Vagina (tissue), 2 donors: ENCODE results near the gene PPP1CC. TPM values are rescaled to one million over a fixed set of nuclear protein-coding genes. Genes with fewer than 3 reads are reported as not detected.

Source experiments
- DNase-seq, 2 donors: peaks; one replicate each; pipeline ENCODE4 v3.0.0-alpha.2; 2017; ENCODE audit errors: extremely low spot score in 2 of 2
- H3K27ac ChIP-seq: fragments of 200-600 bp; sonication (generic); one replicate; pipeline ENCODE4 v1.5.1; 2019
- H3K27me3 ChIP-seq: fragments of 200-600 bp; sonication (generic); one replicate; pipeline ENCODE4 v1.5.1; 2019
- H3K36me3 ChIP-seq, 2 donors: fragments of 200-600 bp; sonication (generic); one replicate each; pipeline ENCODE4 v1.5.1; 2017 to 2019
- H3K4me1 ChIP-seq: fragments of 200-600 bp; sonication (generic); one replicate; pipeline ENCODE4 v1.5.1; 2019
- H3K4me3 ChIP-seq, 2 donors: fragments of 200-600 bp; sonication (generic); 1 replicate in 1 of 2; 2 replicates in 1 of 2; pipeline ENCODE4 v1.5.1; 2016 to 2019
- H3K9me3 ChIP-seq: fragments of 200-600 bp; sonication (generic); one replicate; pipeline ENCODE4 v1.5.1; 2019
- POLR2A ChIP-seq, 2 donors: fragments of 450-650 bp; IDR thresholded peaks; one replicate each; pipeline ENCODE4 v1.6.1; 2017; ENCODE audit warnings: antibody characterized with exemption in 2 of 2, mild to moderate bottlenecking in 2 of 2, moderate library complexity in 2 of 2
- POLR2AphosphoS5 ChIP-seq, 2 donors: sonication (generic); formaldehyde crosslinking; IDR thresholded peaks; one replicate each; pipeline ENCODE4 v1.9.0; 2017; ENCODE audit warnings: antibody characterized with exemption in 2 of 2, mild to moderate bottlenecking in 2 of 2, low read depth in 1 of 2; ENCODE audit not compliant: insufficient read depth in 1 of 2
- intact Hi-C: fragments of 100-400 bp; cut with DNase I; formaldehyde crosslinking; loops from one replicate; pipeline ENCODE4 v1.15.1; 2023
- total RNA-seq: library from RNA; depleted of rRNA; stranded (reverse); fragments of >200 nt; gene quantifications from one replicate; pipeline ENCODE4 v1.2.3, GENCODE V29; 2016
- TF ChIP-seq, protein P1 (sequence below), 3 experiments: fragments of 450-650 bp in 2 of 3; fragments of 200-600 bp in 1 of 3; sonication (generic) in 1 of 3; IDR thresholded peaks; one replicate each; pipeline ENCODE4 v1.5.1; 2017 to 2019; ENCODE audit warnings: antibody characterized with exemption in 3 of 3, mild to moderate bottlenecking in 2 of 3, moderate library complexity in 2 of 3

PPP1CC gene
- total RNA-seq, 1 donor from 2014 or later: 87.9 TPM

DNA sequence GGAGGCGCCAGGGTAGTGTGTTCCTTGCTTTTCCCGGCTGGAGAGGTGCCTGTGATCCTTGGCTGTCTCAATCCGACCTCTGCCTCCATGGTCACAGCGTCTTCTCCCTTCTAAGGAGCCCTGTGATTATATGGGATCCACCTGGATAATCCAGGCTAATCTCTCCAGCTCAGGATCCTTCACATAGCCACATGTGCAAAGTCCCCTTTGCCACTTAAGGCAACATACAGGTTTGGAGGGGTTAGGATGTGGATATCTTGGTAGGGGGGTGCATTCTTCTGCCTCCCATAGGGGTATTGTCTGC lies 52.6 kb downstream of the PPP1CC start:
- H3K4me1 ChIP-seq: peaks cover 26% of the 10 kb centered on the region
- intact Hi-C loops: loop anchor here (10.0 kb wide), 1 partner anchor 75 kb away; the partner anchor contains the start of gene TCTN1
- H3K27me3 ChIP-seq: no peaks in the 10 kb centered on the region
- no peak overlapping the region for H3K4me3 ChIP-seq
- DNase-seq: no peak
- H3K27ac ChIP-seq: peak overlapping the region; percentile 85
- H3K9me3 ChIP-seq: no peaks in the 10 kb centered on the region
- no peak for TF ChIP-seq POLR2A (IDR thresholded peaks at IDR 0.05)
- no peak for TF ChIP-seq POLR2AphosphoS5 (IDR thresholded peaks at IDR 0.05; ENCODE audit: insufficient read depth in 1 of 2, low read depth in 1 of 2)
- TF ChIP-seq, protein P1, sequence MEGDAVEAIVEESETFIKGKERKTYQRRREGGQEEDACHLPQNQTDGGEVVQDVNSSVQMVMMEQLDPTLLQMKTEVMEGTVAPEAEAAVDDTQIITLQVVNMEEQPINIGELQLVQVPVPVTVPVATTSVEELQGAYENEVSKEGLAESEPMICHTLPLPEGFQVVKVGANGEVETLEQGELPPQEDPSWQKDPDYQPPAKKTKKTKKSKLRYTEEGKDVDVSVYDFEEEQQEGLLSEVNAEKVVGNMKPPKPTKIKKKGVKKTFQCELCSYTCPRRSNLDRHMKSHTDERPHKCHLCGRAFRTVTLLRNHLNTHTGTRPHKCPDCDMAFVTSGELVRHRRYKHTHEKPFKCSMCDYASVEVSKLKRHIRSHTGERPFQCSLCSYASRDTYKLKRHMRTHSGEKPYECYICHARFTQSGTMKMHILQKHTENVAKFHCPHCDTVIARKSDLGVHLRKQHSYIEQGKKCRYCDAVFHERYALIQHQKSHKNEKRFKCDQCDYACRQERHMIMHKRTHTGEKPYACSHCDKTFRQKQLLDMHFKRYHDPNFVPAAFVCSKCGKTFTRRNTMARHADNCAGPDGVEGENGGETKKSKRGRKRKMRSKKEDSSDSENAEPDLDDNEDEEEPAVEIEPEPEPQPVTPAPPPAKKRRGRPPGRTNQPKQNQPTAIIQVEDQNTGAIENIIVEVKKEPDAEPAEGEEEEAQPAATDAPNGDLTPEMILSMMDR (IDR thresholded peaks at IDR 0.05): no peak
- no peaks in the 10 kb centered on the region for H3K36me3 ChIP-seq

GRCh38 chr12:110689281-110690126 lies 53.2 kb downstream of the PPP1CC start:
- Histone ChIP-seq H3K27ac (peak overlapping the region; percentile 85), H3K27me3 (no peaks in the 10 kb centered on the region), H3K4me1 (peaks cover 26% of the 10 kb centered on the region), H3K36me3 (no peaks in the 10 kb centered on the region), H3K9me3 (no peaks in the 10 kb centered on the region), H3K4me3 (peak overlapping the region; percentile 67 to 72)
- no peak for DNase-seq
- intact Hi-C loops: loop anchor here (10.0 kb wide), 1 partner anchor 75 kb away; the partner anchor contains the start of gene TCTN1
- TF ChIP-seq, protein P1 (IDR thresholded peaks at IDR 0.05): no peak
- TF ChIP-seq POLR2AphosphoS5 (IDR thresholded peaks at IDR 0.05; ENCODE audit: insufficient read depth in 1 of 2, low read depth in 1 of 2): peak in 1 of 2 donors; percentile 73

DNA sequence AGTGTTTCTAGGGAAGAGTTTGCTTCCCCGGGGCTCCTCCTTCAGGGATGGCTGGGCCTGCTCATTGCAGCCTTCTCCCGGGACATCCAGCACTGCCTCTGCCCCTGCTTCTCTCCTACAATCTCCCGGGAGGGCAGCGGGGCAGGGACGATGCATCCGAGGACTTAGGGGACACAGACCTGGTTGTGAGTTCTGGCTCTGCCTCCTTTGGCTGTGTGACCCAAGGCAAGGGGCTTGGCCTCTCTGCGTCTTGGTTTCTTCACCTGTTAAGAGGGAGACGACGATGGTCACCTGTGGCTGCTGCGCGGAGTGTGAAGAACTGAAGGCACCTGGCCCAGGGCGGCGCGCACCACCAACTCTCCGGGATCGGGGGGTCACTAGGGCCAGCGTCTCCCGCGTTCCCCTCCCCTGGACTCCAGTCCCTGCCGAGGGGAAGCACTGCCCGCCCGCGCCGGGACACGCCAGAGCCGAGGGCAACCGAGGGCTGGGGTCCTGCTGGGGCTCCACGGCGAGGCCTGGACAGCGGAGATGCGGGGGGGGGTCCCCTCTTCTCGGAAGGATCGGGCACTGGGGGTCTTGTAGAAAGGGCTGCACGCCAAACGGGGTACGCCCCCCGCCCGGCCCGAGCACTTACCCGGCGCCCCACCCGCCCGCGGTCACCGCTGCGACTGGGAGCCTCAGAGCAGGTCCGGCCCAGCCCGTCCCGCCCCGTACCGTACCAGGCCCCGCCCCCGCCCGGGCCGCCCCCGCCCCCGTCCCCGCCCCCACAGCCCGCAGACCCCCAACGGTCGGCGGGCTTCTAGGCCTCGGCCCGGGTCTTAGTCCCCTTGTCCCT lies 54.0 kb downstream of the PPP1CC start, which contains the start of gene HVCN1:
TSS of gene HVCN1 (minus strand) at position 670 of the 835 bp plus-strand sequence. CDS start 5,870 bp downstream, outside the sequence.
- no peak for DNase-seq
- H3K4me1 ChIP-seq: peaks cover 26% of the 10 kb centered on the region
- no peaks in the 10 kb centered on the region for H3K9me3 ChIP-seq
- no peaks in the 10 kb centered on the region for H3K36me3 ChIP-seq
- peak within 1 kb of the TSS; percentile 67 to 72 for H3K4me3 ChIP-seq
- no peaks in the 10 kb centered on the region for H3K27me3 ChIP-seq
- peak within 1 kb of the TSS; percentile 85 for H3K27ac ChIP-seq
- intact Hi-C loops: no loop called here
- no peak for TF ChIP-seq POLR2A (IDR thresholded peaks at IDR 0.05)
- TF ChIP-seq, protein P1 (IDR thresholded peaks at IDR 0.05): no peak
- TF ChIP-seq POLR2AphosphoS5 (IDR thresholded peaks at IDR 0.05; ENCODE audit: insufficient read depth in 1 of 2, low read depth in 1 of 2): no peak

- no peak for DNase-seq
- H3K27me3 ChIP-seq: no peaks in the 10 kb centered on the region
- no peak overlapping the region for H3K4me3 ChIP-seq
- intact Hi-C loops: no loop called here
- H3K4me1 ChIP-seq: peaks cover 26% of the 10 kb centered on the region
- TF ChIP-seq, protein P1 (IDR thresholded peaks at IDR 0.05): no peak
- TF ChIP-seq POLR2AphosphoS5 (IDR thresholded peaks at IDR 0.05; ENCODE audit: insufficient read depth in 1 of 2, low read depth in 1 of 2) (no peak), POLR2A (IDR thresholded peaks at IDR 0.05) (no peak)
- no peak overlapping the region for H3K27ac ChIP-seq
- H3K36me3 ChIP-seq: no peaks in the 10 kb centered on the region
- no peaks in the 10 kb centered on the region for H3K9me3 ChIP-seq
Measured at GRCh38 chr12:110687396-110688169, 55.1 kb downstream of the PPP1CC start.
